GM21529 (cell line): ENCODE data around the gene DDI2.

Experiments used
- ATAC-seq: cut with Tn5 transposase; IDR thresholded peaks from one replicate; pipeline ENCODE4 v1.9.1; 2021; ENCODE audit not compliant: unreplicated experiment

The DDI2 gene

DNA sequence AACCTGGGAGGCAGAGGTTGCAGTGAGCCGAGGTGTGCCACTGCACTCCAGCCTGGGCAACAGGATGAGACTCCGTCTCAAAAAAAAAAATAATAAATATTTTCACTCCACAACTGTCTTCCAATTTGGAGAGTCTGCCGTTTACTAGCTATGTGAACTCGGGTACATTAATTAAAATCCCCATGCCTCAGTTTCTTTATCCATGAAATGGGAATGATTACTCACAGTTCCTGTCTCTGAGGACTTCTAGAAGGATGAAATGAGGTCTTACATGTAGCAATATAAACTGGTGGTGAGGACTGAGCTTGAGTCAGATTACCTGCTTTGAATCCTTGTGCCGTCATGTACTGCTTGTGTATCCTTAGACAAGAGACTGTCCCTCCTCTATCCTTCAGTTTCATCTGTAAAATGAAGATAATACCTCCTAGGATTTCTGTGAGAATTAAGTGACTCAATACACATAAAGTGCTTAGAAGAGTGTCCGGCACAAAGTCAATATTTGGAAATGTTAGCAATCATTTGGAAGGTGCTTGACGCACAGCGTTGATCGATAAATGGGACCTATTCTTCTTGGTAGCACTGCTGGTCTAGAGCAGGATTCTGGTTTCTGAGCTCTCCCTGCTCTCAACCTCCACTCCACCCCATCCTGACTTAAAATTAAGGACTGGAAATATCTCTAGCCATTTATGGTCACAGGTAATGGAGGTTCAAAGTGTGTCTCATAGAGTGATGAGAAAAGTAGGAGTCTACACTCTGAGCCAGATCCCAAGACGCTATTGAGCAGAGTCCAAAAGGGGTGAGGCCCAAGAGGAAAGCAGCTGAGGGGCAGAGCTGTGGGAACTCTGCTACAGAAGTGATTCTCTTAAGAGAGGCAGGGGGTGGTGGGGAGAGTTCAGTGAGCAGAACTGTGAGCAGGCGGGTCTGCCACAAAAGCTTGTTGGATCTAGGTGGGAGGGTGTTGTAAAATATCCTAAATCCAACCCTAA is 11.6 kb upstream of the DDI2 start:
- no peak for ATAC-seq

DNA sequence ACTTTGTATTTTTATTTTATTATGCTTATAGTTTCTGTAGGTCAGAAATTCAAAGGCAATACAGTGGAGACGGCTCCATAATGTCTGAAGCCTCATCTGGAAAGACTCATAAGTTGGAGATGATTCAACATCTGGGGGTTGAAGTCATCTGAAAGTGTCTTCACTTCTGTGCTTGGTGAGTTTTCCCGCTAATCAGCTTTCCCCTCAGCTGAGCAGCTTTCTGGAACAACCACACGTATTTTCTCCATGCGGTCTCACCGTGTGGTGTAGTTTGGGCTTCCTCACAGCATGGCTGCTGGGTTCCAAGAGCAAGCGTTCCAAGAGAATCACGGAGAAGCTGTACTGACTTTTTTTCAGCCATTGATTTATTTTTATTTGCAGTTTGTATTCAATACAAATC is 7.6 kb upstream of the DDI2 start:
- no peak for ATAC-seq

- ATAC-seq = no peak
Observed at GRCh38 chr1:15610167-15610566, 7.1 kb upstream of the DDI2 start.

GRCh38 chr1:15616373-15617172 is 685 bp upstream of the DDI2 start:
- peak; percentile 15 for ATAC-seq

DNA sequence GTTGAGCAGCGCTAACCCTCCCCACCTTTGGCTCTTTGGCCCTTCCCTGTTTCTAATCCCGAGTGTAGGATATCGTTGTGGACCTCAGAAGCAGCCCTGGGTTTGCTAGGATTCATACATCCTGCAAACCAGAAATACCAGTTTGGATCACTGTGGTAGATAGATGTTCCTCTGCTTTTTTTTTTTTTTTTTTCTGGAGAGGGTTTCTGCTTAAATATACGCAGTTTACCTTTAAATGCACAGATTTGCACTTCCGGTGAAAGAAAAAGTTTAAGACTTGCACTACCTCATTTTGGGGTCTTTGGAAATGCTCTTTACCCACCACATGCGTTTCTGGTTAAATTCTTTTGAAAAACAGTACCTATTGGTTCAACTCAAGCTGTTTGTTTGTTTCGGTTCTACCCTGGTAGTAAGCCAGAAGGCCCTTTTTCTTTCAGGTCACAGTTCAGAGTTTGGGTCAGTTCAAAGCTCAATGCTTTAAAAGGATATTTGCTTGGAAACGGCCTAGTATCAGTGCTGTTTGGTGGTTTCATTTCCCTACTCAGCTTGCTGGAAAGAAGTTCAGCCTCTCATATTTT is 908 bp downstream of the DDI2 start:
- ATAC-seq = peak; percentile 37

GRCh38 chr1:15618655-15619525 is 1.6 kb downstream of the DDI2 start:
- no peak for ATAC-seq

GRCh38 chr1:15620155-15620545 is 2.9 kb downstream of the DDI2 start:
- no peak for ATAC-seq

GRCh38 chr1:15620902-15621682 is 3.8 kb downstream of the DDI2 start:
- no peak for ATAC-seq

DNA sequence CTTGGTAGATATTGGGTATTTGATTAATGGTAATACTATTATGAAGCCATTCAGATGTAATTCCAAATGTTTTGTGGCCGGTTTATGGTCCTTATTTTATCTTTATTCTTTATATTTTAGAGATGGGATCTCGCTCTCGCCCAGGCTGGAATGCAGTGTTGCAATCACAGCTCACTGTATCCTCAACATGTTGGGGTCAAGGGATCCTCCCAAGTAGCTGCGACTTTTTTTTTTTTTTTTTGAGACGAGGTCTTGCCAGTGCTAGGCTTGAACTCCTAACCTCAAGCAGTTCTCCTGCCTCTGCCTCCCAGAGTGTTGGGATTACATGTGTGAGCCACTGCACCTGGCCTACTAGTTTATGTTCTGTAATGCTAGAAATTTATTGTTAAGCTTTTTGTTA is 4.7 kb downstream of the DDI2 start:
- ATAC-seq = no peak

DNA sequence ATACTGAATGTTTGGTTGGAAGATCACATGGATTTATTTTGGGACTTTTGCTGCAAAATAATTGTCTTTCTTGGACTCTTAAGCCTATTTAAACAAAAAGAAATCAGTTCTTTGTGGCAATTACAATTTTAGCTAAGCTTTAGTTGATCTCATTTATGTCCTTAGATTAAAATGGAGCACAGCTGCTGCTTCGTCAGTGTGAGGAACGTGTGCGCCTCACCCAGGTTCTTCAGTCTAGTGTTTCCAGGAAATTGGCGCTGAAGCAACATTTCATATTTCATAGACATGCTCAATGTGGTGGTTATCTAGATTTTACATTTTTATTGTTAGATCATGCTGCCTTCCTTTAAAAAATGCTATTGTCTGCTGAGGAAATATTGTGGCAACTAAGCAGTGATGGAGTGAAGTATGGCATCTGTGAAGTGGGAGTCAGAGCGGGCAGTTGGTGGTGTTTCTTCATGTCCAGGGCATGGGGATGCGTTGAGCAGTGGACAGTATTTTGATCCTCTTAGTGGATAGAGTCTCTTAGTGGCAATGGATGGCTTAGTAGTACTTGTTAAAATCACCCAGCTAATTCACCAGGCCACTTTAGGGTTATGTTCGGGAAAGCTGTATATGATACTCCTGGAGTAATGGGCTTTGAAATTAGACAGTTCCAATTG is 5.6 kb downstream of the DDI2 start:
- ATAC-seq = no peak

GRCh38 chr1:15623435-15623834 is 6.2 kb downstream of the DDI2 start:
- no peak for ATAC-seq

DNA sequence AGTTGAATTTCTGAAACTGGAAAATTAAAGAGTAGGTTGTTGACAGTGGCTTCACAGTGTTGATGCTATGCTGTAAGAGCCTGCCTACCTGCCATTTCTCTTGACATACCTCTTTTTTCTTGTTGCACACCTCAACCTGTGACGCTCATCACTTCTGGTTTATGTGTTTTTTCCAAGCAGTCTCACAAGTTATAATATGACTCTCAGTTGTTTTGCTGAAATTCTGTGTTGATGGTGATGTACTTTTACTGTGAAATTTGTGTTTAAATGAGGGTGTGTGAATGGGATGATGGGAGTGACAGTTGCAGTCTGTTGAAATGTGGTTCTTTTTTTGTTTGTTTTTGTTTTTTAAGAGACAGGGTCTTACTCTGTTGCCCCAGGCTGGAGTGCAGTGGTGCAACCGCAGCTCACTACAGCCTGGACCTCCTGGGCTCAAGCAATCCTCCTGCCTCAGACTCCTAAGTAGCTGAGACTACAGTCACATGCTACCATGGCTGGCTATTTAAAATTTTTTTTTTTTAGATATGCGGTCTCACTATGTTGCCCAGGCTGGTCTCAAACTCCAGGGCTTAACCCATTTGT is 7.0 kb downstream of the DDI2 start:
- no peak for ATAC-seq

- no peak for ATAC-seq
Observed at GRCh38 chr1:15625056-15625917, 8.0 kb downstream of the DDI2 start.

DNA sequence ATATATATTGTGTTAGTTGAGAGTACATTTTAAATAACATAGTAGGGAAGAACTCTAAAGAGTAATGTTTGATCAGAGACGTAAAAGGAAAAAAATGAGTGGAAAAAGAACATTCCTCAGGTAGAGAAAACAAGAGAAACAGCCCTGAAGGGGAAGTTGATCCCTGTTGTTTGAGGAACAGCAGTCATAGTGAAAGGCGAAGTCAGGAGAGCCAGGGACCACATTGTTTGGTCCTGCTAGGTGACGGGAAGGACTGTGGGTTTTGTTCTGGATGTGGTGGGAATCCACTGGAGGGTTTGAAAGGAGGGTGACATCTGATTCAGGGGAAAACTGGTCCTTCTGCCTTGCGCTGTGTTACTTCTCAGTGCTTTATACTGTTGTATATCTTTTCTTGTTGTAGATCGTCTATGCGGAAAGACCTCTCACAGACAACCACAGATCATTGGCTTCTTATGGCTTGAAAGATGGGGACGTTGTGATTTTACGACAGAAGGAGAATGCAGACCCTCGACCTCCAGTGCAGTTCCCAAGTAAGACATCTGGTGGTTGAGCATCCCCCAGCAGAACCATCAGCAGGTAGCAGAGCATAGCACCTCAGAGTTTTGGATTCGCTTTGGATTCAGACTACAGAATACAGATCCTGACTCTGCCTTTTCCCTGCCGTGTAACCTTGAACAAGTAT is 9.2 kb downstream of the DDI2 start:
- ATAC-seq = no peak

DNA sequence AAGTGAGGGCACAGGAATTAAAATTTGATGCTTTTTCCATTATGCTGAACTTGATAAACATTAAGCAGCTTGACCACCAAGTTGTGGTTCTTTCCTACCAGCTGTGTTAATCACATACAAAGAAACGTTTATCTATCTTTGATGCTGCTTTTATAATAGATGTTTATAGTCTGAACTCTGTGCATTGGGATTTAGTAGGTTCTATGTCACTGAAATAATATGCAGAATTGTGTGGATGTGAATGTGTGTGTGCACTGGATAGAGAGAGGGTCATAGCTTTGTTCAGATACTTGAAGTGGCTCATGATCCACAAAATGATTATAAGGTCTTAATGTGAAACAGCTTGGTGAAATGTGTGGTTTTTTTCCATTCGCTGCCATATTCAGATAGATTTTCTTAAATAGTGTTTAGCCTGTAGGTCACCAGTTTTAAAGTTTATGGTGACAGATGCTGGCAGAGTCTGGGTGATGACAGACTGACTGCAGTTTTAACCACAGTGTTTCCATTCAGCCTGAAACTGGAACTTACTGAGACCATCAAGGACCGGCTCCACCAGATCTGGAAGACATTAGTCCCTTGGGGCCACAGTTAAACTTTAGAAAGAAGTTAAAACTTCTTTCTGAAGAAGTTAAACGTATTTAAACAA is 10.2 kb downstream of the DDI2 start:
- peak; percentile 97 for ATAC-seq

DNA sequence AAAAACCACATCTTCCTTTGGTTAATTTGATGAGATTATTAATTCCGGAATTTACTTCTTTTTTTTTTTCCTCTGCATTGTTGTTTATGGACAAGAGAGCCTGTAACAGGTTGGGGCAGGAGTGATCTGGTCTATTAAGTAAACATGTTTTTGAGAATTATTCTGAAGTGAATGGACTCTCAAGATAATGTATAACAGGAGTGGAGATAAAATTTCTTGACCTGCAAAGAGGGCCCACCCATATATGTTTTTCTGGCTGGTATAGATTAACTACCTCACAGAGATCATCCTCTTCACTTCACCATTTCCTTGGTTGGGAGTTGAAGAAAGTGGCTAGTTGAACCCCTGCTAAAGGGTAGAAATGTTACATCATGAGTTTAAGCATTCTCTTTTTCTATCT is 10.7 kb downstream of the DDI2 start:
- ATAC-seq = peak; percentile 13
